GM21529 (cell line): ENCODE results near the gene MRGPRD.
"Not testable (repeated sequence)": the region's sequence is repeated elsewhere in the genome, so short reads cannot be mapped to it uniquely, and the experiment has no call there.

Source experiments
- ATAC-seq: cut with Tn5 transposase; IDR thresholded peaks from one replicate; pipeline ENCODE4 v1.9.1; 2021; ENCODE audit not compliant: unreplicated experiment

Gene MRGPRD

DNA sequence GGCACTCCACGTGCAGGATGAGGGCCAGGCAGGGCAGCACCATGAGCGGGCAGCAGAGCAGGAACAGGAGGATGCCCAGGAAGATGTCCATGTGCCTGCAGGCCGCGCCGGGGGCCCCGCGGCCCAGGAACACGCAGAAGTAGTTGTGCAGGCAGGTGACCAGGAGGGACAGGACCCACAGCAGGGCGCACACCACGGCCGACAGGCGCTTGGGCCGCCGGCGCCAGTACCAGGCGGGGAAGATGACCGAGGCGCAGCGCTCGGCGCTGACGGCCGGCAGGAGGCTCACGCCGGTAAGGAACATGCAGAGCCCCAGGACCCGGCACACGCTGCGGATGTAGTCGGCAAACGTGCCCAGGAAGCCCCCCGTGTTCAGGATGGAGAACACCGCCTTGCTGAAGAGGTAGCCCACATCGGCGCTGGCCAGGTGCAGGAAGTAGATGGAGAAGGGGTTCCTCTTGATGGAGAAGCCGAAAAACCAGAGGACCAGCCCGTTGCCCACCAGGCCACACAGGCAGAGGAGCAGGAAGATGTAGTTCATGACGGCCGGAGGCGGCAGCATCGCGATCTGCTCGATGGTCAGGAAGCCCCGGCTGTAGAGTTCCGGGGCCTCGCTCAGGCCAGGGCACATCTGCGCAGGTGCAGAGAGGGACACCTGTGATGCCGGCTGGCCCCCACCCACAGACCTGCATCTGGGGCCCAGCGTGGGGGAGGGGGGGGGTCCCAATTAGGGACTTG lies 25.0 kb upstream of the MRGPRD start:
- no peak for ATAC-seq

- ATAC-seq = no peak
Observed at GRCh38 chr11:69005183-69005630, 24.4 kb upstream of the MRGPRD start.

GRCh38 chr11:69004411-69005182 lies 23.8 kb upstream of the MRGPRD start:
- no peak for ATAC-seq

DNA sequence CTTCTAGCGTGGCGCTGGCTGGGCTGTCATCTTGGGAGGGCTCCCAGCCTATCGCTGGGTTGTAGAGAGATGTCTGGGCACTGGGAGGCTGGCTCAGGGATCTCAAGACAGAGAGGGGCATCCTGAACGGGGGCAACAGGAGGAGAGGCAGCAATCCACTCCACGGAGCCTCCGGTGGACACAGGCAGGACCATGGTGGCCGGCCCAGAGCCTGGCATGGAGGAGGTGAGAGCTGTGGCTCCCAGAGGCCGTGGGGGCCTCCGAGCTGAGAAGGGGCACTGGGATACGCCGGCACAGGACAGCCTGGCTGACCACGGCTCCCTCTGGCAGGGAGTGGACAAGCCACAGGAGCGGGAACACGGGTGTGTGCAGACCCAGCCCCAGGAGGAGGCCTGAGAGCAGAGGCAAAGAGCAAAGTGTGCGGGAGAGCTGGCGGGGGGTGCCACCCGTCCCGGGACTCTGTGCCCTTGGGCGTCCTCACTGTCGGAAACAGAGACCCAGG lies 23.1 kb upstream of the MRGPRD start:
- ATAC-seq = no peak

DNA sequence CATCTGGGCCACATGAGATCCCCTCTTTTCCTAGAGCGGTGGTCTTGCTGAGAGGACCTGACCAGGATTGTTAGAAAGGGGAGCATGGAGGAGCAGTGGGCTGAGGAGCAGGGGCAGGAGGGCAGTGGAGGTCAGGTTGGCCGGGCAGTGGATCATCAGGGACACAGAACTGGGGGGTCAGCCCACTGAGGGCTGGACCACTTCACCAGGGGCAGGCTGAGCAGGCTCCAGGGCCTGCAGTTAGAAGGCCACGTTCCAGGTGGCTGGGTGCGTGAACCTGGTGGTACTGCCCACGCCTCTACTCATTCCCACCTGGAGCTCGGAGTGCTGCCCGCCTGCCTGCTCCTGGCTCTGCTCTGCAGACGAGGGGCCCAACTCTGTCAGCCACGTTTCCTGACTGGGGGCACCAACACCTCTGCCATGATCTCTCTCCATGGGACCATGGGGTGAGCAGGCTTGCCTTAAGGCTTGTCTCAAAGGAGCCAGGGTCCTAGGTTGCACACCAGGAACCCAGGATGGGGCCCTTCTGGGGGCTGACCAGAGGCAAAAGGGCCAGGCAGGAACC lies 22.6 kb upstream of the MRGPRD start:
- ATAC-seq = no peak

- ATAC-seq = no peak
Observed at GRCh38 chr11:69002570-69003231, 21.9 kb upstream of the MRGPRD start.

GRCh38 chr11:69002110-69002569 lies 21.4 kb upstream of the MRGPRD start:
- ATAC-seq = no peak

DNA sequence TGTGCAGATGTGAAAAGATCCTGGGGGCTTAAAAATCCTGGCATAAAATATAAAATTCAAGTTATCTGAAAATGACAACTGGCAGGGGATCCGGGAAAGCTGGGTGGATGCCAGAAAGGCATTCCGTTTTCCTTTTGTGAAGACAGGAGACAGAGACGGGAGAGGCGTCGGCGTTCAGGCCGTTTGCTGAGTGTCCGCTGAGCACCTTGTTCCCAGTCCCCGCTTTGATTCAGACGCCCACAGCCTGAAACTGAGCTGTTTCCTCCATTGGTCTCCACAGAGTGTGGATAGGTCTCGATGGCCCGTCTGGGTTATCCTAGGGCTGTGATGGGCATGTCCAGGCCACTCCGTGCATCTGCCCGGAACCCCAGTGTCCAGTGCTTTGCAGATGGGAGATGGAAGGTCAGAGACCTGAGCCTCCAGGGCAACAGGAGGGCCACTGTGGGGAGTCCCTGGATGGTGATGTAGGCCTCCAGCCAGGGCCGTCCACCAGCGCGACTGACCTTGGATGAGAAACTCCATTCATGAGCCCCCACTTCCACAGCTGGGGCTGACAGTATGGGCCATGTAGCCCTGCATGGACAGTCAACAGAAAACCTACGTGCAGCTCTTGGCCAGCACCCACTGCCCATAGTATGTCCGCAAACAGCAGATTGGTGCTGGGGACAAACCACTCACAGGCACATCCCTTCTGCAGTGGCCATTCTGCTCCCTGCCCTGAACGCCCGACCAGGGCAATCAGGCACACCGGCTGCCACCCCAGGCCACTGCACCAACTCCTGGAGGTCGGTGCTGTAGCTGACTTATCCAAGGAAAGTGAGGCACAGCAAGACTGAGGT lies 20.7 kb upstream of the MRGPRD start:
- ATAC-seq = no peak

- ATAC-seq = no peak
Observed at GRCh38 chr11:69000831-69001242, 20.1 kb upstream of the MRGPRD start.

DNA sequence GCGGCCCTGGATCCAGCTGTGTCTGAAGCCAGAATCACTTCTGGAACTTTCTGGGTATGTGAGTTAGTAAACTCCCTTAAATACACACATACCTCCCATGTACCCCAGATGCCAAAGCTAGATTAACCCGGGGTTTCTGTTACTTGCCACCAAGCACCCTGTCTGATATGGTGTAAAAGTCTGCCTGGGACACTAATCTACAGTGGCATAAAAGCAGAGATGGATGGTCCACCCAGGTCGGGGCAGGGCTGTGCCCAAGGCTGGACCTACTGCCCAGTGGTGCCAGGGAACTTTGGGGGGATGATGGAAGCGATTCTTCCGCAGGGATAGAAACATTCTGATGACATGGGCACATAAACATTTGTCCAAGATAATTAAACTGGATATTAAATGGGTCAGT lies 19.6 kb upstream of the MRGPRD start:
- no peak for ATAC-seq

GRCh38 chr11:68999748-69000355 lies 19.1 kb upstream of the MRGPRD start:
- not testable (repeated sequence) for ATAC-seq

GRCh38 chr11:68999093-68999747 lies 18.4 kb upstream of the MRGPRD start:
- no peak for ATAC-seq

- no peak for ATAC-seq
Observed at GRCh38 chr11:68998390-68998911, 17.7 kb upstream of the MRGPRD start.

DNA sequence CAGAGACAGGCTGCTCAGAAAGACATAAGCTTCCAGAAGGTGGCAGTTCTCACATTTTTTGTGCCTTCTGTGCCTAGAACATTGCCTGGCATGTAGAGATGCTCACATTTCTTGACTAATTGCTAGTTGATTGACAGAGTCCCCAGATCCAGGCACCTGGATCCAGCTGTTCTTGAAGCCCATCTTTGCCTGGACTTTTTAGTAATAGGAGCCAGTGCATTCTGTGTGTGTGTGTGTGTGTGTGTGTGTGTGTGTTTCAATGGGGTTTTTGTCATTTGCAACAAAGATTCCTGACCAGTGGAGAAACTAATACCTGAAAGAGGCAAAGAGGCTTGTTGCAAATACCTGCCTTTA lies 17.2 kb upstream of the MRGPRD start:
- ATAC-seq = no peak

DNA sequence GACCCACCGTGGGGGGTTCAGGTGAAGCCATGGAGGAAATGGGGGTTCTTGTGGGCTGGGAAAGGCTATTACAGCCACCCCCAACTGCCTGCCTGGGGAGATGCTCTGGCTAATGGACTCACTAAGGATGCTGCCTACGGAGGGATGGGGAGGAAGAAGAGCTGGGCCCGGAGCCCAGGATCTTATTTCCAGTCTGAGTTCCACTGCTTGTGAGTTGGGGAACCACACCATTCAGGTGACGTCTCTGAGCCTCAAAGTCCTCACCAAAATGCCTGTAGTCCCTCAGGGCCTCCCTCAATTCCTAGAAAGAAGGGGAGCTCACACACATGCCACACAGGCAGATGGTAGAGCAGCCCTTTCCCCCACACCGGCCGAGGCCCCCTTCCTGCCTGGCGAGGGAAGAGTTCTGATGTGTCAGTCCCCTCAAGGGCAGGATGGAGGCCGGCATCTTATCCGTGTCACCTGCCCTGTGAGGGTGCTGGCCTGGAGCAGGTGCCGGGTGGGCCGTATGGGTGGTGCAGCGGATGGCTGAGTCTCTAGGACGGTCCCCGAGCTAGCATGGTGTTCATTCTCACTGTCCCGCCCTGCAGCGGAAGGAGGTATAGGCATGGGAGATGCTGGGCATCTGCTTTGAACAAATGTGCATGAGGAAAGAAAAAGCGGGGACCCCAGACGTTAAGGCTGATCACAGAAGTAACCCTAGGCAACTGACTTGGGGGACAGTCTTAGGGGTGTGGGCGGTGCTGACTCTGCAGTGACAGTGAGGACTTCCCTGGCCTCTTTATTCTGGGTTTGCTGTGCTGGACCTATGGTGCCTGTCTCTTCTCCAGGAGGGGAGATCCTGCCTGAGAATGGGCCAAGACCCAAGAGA lies 16.6 kb upstream of the MRGPRD start:
- ATAC-seq = no peak

DNA sequence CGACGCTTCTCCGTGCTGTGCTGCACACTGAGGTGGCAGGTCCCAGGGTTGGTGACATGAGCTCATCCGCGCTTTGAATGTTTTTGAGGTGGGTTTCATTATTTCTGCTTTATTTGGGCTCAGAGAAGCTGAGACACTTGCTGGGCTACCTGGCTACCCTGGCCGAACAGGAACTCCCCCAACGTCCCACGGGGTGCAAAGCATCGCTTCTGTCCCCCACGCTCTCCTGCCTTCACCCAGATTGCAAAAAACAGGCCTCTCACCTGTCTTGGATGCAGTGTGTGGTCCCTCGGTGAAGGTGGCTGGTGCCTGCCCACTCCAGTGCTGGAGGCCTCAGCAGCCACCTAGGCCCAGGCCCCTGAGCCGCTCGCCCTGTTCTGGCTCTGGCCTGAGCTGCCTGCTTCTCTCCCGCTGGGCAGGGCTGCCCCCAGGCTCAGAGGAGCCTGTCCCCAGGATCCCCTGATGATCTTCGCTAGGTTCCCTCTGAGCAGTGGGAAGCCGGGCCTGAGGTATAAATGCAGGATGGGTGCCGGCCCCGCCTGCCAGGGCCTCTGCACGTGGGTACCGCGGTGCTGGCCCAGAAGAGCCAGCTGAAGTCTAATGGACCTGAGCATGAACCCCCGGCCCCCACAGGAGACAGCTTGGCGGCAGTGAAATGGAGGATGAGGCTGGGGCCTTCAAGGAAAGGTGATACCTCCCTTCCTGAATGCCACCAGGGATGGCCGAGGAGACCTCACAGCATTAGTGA lies 15.8 kb upstream of the MRGPRD start:
- no peak for ATAC-seq

- ATAC-seq = no peak
Observed at GRCh38 chr11:68994894-68995285, 14.1 kb upstream of the MRGPRD start.
